SIG-M5 treated with dmso at 0.1 percent for 504 hours (cell line): ENCODE results near the gene PRKCA.
"Not testable (repeated sequence)": the region's sequence is repeated elsewhere in the genome, so short reads cannot be mapped to it uniquely, and the experiment has no call there.

ENCODE experiments used
- DNase-seq: peaks from one replicate; lab custom pipeline; 2025; ENCODE audit not compliant: unreplicated experiment; lab: John Stamatoyannopoulos, UW

PRKCA gene

GRCh38 chr17:66349521-66350254 is 47.3 kb downstream of the PRKCA start:
- no peak for DNase-seq

- DNase-seq, result not testable (repeated sequence)
Measured at GRCh38 chr17:66350576-66350975, 48.2 kb downstream of the PRKCA start.

DNA sequence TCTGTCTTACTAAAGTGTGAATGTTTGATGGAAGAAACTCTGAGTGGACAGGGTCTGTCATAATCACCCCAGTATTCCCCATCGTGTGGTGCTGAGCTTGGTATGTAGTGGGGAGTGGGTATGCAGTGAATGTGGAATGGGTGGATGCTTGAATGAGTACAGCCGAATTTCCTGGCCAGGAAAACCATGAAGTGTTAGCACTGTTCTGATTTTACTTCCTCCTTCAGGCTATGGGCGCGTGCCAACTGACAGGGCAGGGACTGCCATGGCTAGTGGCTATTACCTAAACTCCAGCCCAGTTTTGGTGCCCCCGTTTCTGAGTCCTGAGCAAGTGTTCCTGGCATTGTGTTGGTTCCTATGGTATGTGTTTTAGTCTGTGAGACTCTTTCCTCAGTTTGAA is 48.6 kb downstream of the PRKCA start:
- no peak for DNase-seq

DNA sequence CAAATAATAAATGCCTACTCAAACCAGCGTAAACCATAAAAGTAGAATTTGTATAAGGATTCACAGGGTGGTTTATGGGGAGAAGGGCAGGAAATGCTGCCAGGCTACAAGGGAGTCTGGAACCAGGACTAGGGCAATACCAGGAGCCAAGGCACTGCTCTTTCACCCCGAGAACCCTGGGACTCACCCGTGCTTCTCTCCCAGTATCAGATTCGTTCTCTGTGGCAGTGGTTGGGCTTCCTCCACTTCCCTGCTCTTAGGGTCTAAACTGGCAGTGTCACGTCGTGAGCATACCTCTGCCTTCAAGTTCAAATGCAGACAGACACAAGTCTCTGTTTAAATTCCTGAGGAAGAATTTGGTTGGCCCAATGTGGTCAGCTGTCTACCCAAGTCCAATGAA is 49.3 kb downstream of the PRKCA start:
- DNase-seq, result no peak

GRCh38 chr17:66353937-66354401 is 51.6 kb downstream of the PRKCA start:
- DNase-seq, result no peak

DNA sequence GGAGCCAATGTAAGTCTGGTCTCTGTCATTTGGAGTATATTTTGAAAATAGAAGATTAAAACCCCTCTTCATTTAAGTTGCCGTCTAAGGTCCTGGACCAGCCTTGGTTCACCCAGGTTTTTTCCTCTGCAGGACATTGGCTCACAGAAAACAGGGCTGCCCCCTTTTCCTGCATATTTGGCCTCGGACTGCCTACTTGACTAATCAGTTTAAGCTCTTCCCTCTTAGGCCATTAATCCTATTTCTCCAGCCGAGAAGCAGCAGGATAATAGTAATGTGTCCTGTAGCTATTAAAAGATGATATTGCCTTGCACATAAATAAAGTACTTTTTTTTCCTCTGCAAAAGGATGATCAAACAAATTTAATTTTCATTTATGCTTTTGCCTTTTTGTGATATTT is 52.1 kb downstream of the PRKCA start:
- DNase-seq, result no peak

GRCh38 chr17:66354981-66355380 is 52.6 kb downstream of the PRKCA start:
- DNase-seq, result no peak

DNA sequence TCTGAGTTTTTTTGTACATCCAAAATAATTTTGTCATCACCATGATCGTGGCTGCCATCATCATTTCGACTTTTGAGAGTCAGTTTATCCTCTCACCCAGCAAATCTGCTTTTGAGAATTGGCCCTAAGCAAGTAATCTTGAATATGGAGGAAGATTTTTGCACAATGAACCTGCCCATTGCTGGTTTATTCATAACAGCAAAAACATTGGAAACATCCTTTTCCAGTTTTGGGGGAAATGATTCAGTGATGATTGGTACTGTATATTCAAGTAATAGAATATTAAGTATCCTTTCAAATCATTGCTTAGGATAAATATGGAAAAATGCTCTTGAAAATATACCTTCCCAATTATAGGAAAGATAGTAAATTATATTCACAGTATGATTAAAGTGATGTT is 53.1 kb downstream of the PRKCA start:
- no peak for DNase-seq

- no peak for DNase-seq
Measured at GRCh38 chr17:66357037-66357436, 54.6 kb downstream of the PRKCA start.

DNA sequence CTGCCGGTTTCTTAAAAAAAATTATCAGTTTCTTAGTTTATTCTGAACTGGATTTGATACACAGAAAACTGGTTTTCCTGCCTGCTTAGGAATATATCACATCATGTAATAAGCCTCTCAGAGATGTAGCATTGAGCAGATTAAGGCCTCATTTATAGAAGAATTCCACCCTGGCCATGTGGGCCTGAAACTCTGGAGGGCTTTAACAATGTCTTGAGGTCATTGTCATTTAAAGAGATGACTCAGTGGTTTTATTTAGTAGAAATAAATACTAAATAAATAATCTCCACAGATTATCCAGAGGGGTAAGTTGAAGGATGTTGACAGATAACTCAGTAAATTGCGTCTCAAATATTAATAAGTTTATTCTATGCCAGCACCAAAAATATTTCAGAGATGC is 56.9 kb downstream of the PRKCA start:
- no peak for DNase-seq

GRCh38 chr17:66360961-66361565 is 58.6 kb downstream of the PRKCA start:
- DNase-seq, result not testable (repeated sequence)

DNA sequence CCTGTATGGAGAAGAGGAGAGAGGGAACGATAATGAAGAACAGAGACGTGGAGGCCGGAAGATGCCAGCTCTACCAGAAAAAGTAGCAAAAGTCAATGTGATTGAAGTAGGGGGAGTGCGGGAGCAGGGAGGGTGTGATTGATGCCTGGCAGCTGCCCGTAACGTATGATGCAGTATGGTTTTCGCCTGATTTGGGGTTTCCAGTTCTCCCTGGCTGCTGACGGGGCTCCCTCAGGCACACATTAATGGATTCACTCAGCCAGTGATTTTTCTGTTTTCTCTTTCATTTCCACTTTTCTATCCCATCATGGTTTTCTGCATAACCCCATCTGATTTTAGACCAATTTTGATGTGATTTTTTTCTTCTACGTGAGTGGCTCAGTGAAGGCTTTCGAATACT is 62.1 kb downstream of the PRKCA start:
- no peak for DNase-seq

GRCh38 chr17:66364990-66365490 is 62.6 kb downstream of the PRKCA start:
- DNase-seq, result no peak

DNA sequence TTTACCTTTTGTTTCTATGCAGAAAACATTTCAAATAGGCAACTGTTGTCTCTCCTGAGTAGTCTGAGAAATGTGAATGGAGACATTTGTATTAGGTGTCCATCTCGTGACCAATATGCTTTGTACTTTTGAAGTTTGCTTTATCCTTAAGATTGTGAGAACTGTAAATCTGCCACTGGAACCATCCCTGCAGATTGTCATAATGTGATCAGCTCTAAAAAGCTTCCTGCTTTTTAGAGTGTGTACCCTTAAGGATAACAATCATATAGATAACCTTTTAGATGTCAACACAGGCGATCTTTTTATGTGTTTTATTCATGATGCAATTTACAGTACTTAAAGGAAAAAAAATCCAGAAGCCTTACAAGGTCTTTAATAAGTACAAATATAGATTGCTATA is 63.5 kb downstream of the PRKCA start:
- DNase-seq, result no peak

DNA sequence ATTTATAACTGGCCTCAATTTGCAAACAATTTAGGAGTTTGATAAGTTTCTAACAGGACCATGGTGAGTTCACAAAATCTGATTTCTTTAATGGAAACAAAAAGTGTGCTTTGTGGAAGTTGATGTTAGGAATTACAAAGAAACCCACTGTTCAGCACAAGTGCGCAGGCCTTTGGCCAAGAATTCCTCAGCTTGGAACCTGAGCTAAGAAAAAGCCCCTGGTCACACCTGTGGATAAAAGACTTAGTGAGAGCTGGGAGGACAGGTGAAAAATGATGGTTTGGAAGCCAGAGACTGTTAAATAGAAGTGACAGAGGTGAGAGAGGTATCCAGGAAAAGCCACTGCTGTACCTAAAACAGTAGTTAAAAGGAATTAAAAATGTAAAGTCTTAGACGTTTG is 64.7 kb downstream of the PRKCA start:
- no peak for DNase-seq

DNA sequence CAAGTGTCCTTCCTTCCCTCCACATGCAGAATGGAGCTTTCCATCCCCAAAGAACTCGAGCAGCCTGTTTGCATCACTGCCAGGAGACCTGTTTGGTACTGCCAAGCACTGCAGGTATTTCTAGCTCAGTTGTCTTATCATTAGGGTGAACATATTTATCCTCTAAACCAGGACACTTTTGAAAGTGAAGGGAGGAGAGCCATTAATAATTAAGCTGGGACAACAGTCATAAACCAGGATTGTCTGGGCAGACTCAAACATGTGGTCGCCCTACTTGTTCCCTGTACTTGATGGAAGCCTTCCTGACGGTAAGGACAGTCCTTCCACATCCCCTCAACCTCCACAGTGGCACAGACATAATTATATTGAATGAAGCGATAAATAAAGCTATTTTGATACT is 67.4 kb downstream of the PRKCA start:
- DNase-seq, result no peak

- DNase-seq, result no peak
Measured at GRCh38 chr17:66371561-66371960, 69.1 kb downstream of the PRKCA start.

DNA sequence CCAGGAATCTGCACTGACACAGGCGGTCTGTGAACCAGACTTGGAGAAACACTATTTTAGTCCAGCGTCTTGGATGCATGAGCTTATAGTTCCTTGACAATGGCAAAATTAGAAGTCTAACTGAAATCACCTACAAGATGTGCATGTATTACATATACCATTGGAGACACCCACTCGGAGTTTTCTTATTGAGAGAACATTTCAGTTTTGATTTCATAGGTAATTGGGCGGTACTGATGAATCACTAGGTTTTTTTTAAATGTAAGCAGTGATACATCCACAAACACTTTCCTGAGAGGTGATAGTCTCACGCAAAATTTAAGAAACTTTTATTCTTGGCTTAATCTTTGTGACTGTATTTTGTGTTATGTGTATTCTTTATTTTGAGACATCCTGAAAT is 69.8 kb downstream of the PRKCA start:
- DNase-seq, result no peak

- DNase-seq, result no peak
Measured at GRCh38 chr17:66373079-66373478, 70.7 kb downstream of the PRKCA start.

DNA sequence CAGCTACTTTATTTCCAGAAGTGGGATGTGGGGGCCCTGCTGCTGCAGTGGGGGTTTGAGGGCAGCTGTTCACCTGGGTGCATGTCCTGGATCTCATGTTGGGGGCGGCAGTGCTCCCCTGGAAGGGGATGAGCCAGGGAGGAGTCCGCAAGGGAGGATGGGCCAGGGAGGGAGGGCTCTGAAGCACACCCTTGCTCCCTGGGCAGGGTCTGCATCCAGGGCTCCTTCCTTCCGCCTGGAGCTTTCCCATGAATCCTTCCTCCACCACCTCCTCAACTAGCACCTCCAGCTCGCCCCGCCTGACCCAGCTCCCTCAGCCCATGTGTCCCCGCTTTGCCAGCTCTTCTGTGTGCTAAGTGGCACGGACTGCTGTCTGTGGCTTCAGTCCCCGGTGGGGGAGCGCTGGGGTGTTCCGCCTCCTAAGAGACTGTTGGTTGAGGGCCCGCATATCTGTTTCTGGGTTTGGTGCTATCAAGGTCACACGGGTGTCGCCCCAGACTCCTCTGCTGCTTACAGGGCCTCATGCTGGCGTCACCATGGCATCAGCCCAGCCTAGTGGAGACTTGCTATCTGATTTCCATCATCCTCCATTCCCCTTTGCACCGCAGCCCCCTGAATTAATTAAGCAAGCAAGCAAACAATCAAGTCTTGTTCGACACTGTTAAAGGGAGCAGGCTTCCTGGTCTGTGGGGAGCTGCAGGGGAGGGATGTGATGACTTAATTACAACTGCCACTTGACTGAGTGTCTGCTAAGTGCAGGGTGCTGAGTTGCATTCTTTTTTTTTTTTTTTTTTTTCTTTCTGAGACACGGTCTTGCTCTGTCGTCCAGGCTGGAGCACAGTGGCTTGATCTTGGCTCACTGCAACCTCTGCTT is 71.8 kb downstream of the PRKCA start:
- DNase-seq, result no peak

DNA sequence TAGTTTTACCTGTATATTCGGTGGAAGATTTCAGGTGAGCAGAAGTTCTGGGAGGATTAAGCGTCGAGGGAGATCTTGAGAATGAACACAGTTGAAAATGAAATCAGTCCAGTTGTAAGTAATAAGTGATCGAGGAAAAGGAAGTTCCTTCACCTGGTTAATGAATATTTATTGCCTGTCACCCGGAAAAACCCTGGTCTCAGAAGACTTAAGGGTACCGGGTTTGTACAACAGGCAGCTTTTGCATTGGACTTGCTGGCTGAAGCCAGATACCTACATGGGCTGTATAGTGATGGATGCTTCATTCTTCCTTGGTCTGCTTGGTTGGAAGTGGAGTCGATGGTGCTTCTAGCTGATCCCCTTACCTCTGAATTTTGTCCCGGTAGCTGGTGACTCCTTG is 72.7 kb downstream of the PRKCA start:
- no peak for DNase-seq

GRCh38 chr17:66378296-66378695 is 75.9 kb downstream of the PRKCA start:
- no peak for DNase-seq
